Lower leg skin (tissue), 4 donors: ENCODE results near the gene GJA5. TPM values are rescaled to one million over a fixed set of nuclear protein-coding genes. Genes with fewer than 3 reads are reported as not detected.

Source experiments
- DNase-seq, 2 donors: peaks; one replicate each; pipeline ENCODE4 v3.0.0-alpha.2; 2019; ENCODE audit warnings: low spot score in 2 of 2
- H3K4me3 ChIP-seq: fragments of 200-600 bp; sonication (generic); 2 replicates; pipeline ENCODE4 v1.5.1; 2017; ENCODE audit warnings: mild to moderate bottlenecking, low read depth; ENCODE audit not compliant: poor library complexity, severe bottlenecking
- CTCF ChIP-seq, 3 donors: fragments of 450-650 bp; IDR thresholded peaks; one replicate each; pipeline ENCODE4 v1.5.1; 2016; ENCODE audit warnings: antibody characterized with exemption in 3 of 3, mild to moderate bottlenecking in 3 of 3, moderate library complexity in 2 of 3
- POLR2A ChIP-seq, 2 donors: fragments of 450-650 bp; IDR thresholded peaks; one replicate each; pipeline ENCODE4 v1.6.1; 2016 to 2017; ENCODE audit warnings: antibody characterized with exemption in 2 of 2, mild to moderate bottlenecking in 1 of 2, moderate library complexity in 1 of 2
- WGBS, 2 donors: methylation state at CpG; one replicate each; pipeline ENCODE4 v1.1.5; 2018; 5-methylcytosine and 5-hydroxymethylcytosine counted together
- intact Hi-C: fragments of 100-400 bp; cut with DNase I; formaldehyde crosslinking; loops from one replicate; pipeline ENCODE4 v1.15.0; 2023; ENCODE audit warnings: low total_unique reads
- total RNA-seq, 4 donors: library from RNA; depleted of rRNA; stranded (reverse); fragments of >200 nt; gene quantifications; one replicate each; pipeline ENCODE4 v1.1.0, GENCODE V29; 2016

The GJA5 gene
- total RNA-seq, 4 donors from 2014 or later: 2.0 to 6.6 (median 3.5) TPM

GRCh38 chr1:147800804-147801203 lies 40.4 kb upstream of the GJA5 start:
- no peak for DNase-seq
- intact Hi-C loops: no loop called here
- H3K4me3 ChIP-seq: no peak overlapping the region
- 89 to 90% methylated on average over 2 of the region's 2 CpGs for WGBS, 2 donors
- TF ChIP-seq POLR2A (IDR thresholded peaks at IDR 0.05) (no peak), CTCF (IDR thresholded peaks at IDR 0.05) (no peak)

GRCh38 chr1:147798731-147799130 lies 38.3 kb upstream of the GJA5 start:
- intact Hi-C loops: no loop called here
- WGBS, 2 donors: 67% methylated on average over 3 of the region's 3 CpGs
- TF ChIP-seq POLR2A (IDR thresholded peaks at IDR 0.05): no peak
- no peak for TF ChIP-seq CTCF (IDR thresholded peaks at IDR 0.05)
- no peak for DNase-seq
- no peak overlapping the region for H3K4me3 ChIP-seq

- no peak for DNase-seq
- no peak overlapping the region for H3K4me3 ChIP-seq
- intact Hi-C loops: no loop called here
- no peak for TF ChIP-seq CTCF (IDR thresholded peaks at IDR 0.05)
- no peak for TF ChIP-seq POLR2A (IDR thresholded peaks at IDR 0.05)
- WGBS, 2 donors: 66 to 79% methylated on average over 10 of the region's 10 CpGs
These were observed 34.2 kb upstream of the GJA5 start for GRCh38 chr1:147794570-147794969.

GRCh38 chr1:147791876-147792275 lies 31.5 kb upstream of the GJA5 start:
- WGBS, 2 donors: 98 to 100% methylated on average over 1 of the region's 1 CpG
- TF ChIP-seq CTCF (IDR thresholded peaks at IDR 0.05) (no peak), POLR2A (IDR thresholded peaks at IDR 0.05) (no peak)
- no peak overlapping the region for H3K4me3 ChIP-seq
- intact Hi-C loops: no loop called here
- DNase-seq: no peak

GRCh38 chr1:147787765-147788164 lies 27.4 kb upstream of the GJA5 start:
- no peak for DNase-seq
- TF ChIP-seq CTCF (IDR thresholded peaks at IDR 0.05) (no peak), POLR2A (IDR thresholded peaks at IDR 0.05) (no peak)
- H3K4me3 ChIP-seq: no peak overlapping the region
- 63 to 71% methylated on average over 2 of the region's 2 CpGs for WGBS, 2 donors
- intact Hi-C loops: no loop called here

GRCh38 chr1:147786536-147786935 lies 26.1 kb upstream of the GJA5 start:
- TF ChIP-seq POLR2A (IDR thresholded peaks at IDR 0.05): no peak
- no peak for TF ChIP-seq CTCF (IDR thresholded peaks at IDR 0.05)
- no peak overlapping the region for H3K4me3 ChIP-seq
- WGBS, 2 donors: 56 to 58% methylated on average over 3 of the region's 3 CpGs
- intact Hi-C loops: no loop called here
- no peak for DNase-seq
